PFSK-1 (cell line): ENCODE results near the gene VTI1A.

ENCODE experiments used
- FOXP2 ChIP-seq: optimal IDR thresholded peaks from 2 replicates; pipeline ENCODE3; 2011; ENCODE audit warnings: borderline replicate concordance, control low read depth, inconsistent platforms; ENCODE audit not compliant: insufficient read depth; ENCODE audit errors: extremely low read length, extremely low read depth
- POLR2AphosphoS5 ChIP-seq: IDR thresholded peaks from 2 replicates; pipeline ENCODE4 v1.6.1; 2012; ENCODE audit warnings: low read depth, mild to moderate bottlenecking, control low read depth, low read length, moderate library complexity
- SIN3A ChIP-seq: IDR thresholded peaks from 2 replicates; pipeline ENCODE4 v1.6.1; 2012; ENCODE audit warnings: mild to moderate bottlenecking, low read length, moderate library complexity, borderline replicate concordance; ENCODE audit not compliant: insufficient read depth
- TAF1 ChIP-seq: IDR thresholded peaks from 2 replicates; pipeline ENCODE4 v1.6.1; 2012; ENCODE audit warnings: low read length, control low read depth, borderline replicate concordance; ENCODE audit not compliant: insufficient read depth
- TF ChIP-seq, protein P1 (sequence below), 2 experiments: IDR thresholded peaks; 2 replicates each; pipeline versions ENCODE4 v1.6.1 to v1.8.0; 2011 to 2012; ENCODE audit warnings: low read depth in 2 of 2, low read length in 2 of 2, control low read depth in 1 of 2, inconsistent platforms in 1 of 2, mild to moderate bottlenecking in 1 of 2, moderate library complexity in 1 of 2; ENCODE audit not compliant: insufficient read depth in 1 of 2

DNA sequence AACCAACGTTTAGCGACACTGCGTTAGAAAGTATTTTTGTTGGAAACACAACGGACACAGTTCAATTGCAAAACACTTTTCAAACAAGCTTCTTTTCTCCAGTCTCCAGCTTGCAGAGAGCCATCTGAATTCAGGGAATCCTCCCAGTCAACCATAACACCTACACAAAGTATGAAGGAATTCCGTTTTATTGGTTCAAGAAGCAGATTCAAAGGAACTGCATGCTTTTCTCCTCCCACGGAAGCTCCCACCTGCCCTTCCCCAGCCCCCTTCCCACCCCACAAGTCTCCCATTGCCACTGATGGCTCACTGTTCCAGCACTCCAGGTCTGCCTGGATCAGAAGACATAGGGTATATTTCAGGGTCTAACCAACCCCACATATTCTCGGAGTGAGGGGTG, 312.5 kb downstream of the VTI1A start:
- no peak for TF ChIP-seq TAF1
- TF ChIP-seq POLR2AphosphoS5: no peak
- TF ChIP-seq SIN3A: no peak
- TF ChIP-seq, protein P1, sequence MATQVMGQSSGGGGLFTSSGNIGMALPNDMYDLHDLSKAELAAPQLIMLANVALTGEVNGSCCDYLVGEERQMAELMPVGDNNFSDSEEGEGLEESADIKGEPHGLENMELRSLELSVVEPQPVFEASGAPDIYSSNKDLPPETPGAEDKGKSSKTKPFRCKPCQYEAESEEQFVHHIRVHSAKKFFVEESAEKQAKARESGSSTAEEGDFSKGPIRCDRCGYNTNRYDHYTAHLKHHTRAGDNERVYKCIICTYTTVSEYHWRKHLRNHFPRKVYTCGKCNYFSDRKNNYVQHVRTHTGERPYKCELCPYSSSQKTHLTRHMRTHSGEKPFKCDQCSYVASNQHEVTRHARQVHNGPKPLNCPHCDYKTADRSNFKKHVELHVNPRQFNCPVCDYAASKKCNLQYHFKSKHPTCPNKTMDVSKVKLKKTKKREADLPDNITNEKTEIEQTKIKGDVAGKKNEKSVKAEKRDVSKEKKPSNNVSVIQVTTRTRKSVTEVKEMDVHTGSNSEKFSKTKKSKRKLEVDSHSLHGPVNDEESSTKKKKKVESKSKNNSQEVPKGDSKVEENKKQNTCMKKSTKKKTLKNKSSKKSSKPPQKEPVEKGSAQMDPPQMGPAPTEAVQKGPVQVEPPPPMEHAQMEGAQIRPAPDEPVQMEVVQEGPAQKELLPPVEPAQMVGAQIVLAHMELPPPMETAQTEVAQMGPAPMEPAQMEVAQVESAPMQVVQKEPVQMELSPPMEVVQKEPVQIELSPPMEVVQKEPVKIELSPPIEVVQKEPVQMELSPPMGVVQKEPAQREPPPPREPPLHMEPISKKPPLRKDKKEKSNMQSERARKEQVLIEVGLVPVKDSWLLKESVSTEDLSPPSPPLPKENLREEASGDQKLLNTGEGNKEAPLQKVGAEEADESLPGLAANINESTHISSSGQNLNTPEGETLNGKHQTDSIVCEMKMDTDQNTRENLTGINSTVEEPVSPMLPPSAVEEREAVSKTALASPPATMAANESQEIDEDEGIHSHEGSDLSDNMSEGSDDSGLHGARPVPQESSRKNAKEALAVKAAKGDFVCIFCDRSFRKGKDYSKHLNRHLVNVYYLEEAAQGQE (IDR thresholded peaks at IDR 0.05; ENCODE audit: insufficient read depth in 1 of 2, low read depth in 2 of 2, low read length in 2 of 2): no peak
- no peak for TF ChIP-seq FOXP2
